ENCODE measurements around the gene BCAR1. TPM values are rescaled to one million over a fixed set of nuclear protein-coding genes. Genes with fewer than 3 reads are reported as not detected.

Gene BCAR1
- total RNA-seq, 4 donors from 2014 or later = 26.5 to 39.2 (median 30.9) TPM

GRCh38 chr16:75267631-75268264 is 16.3 kb upstream of the BCAR1 start:
- DNase-seq (ENCODE audit: low spot score in 2 of 2) = peak in 1 of 2 donors; percentile 73
- Histone ChIP-seq H3K4me1 (peaks cover 56% of the 10 kb centered on the region), H3K27ac (no peak overlapping the region)

GRCh38 chr16:75266738-75267630 is 15.6 kb upstream of the BCAR1 start:
- no peaks in the 10 kb centered on the region for H3K36me3 ChIP-seq
- no peaks in the 10 kb centered on the region for H3K9me3 ChIP-seq
- peak overlapping the region; percentile 86 for H3K4me3 ChIP-seq
- peaks cover 7% of the 10 kb centered on the region for H3K27me3 ChIP-seq
- WGBS = 76% methylated on average over 19 of the region's 27 CpGs
- H3K4me1 ChIP-seq = peaks cover 63% of the 10 kb centered on the region
- DNase-seq (ENCODE audit: low spot score in 2 of 2) = peak in 1 of 2 donors; percentile 63
- H3K27ac ChIP-seq = no peak overlapping the region
- TF ChIP-seq POLR2AphosphoS5 (IDR thresholded peaks at IDR 0.05) = no peak
- TF ChIP-seq CTCF (IDR thresholded peaks at IDR 0.05) = no peak
- TF ChIP-seq EP300 (IDR thresholded peaks at IDR 0.05) = no peak
- no peak for TF ChIP-seq POLR2A (IDR thresholded peaks at IDR 0.05)

More at GRCh38 chr16:75267631-75268264, 16.3 kb upstream of the BCAR1 start:
- H3K36me3 ChIP-seq = no peaks in the 10 kb centered on the region
- peaks cover 7% of the 10 kb centered on the region for H3K27me3 ChIP-seq
- no peaks in the 10 kb centered on the region for H3K9me3 ChIP-seq
- TF ChIP-seq EP300 (IDR thresholded peaks at IDR 0.05) (no peak), POLR2AphosphoS5 (IDR thresholded peaks at IDR 0.05) (no peak), POLR2A (IDR thresholded peaks at IDR 0.05) (no peak), CTCF (IDR thresholded peaks at IDR 0.05) (no peak)
- H3K4me3 ChIP-seq = no peak overlapping the region
- WGBS = 67% methylated on average over 4 of the region's 10 CpGs

GRCh38 chr16:75265911-75266701 is 14.7 kb upstream of the BCAR1 start:
- WGBS = 42% methylated on average over 6 of the region's 62 CpGs
- no peaks in the 10 kb centered on the region for H3K36me3 ChIP-seq
- H3K27ac ChIP-seq = peak overlapping the region; percentile 92
- H3K4me3 ChIP-seq = peak overlapping the region; percentile 86
- DNase-seq (ENCODE audit: low spot score in 2 of 2) = peak; percentile 83
- peaks cover 7% of the 10 kb centered on the region for H3K27me3 ChIP-seq
- H3K4me1 ChIP-seq = peaks cover 72% of the 10 kb centered on the region
- no peaks in the 10 kb centered on the region for H3K9me3 ChIP-seq
- TF ChIP-seq POLR2A (IDR thresholded peaks at IDR 0.05) = peak in 1 of 2 donors; percentile 28
- no peak for TF ChIP-seq POLR2AphosphoS5 (IDR thresholded peaks at IDR 0.05)

GRCh38 chr16:75264999-75265910 is 13.8 kb upstream of the BCAR1 start:
- Histone ChIP-seq H3K27me3 (peaks cover 7% of the 10 kb centered on the region), H3K4me1 (peaks cover 74% of the 10 kb centered on the region), H3K27ac (peak overlapping the region; percentile 92), H3K4me3 (peak overlapping the region; percentile 86), H3K36me3 (no peaks in the 10 kb centered on the region), H3K9me3 (no peaks in the 10 kb centered on the region)
- 2% methylated on average over 16 of the region's 74 CpGs for WGBS
- TF ChIP-seq POLR2A (IDR thresholded peaks at IDR 0.05) (no peak), CTCF (IDR thresholded peaks at IDR 0.05) (no peak), EP300 (IDR thresholded peaks at IDR 0.05) (no peak), POLR2AphosphoS5 (IDR thresholded peaks at IDR 0.05) (no peak)
- DNase-seq (ENCODE audit: low spot score in 2 of 2) = peak; percentile 80 to 81

Data from suprapubic skin (tissue), 4 donors.